HepG2 (cell line): ENCODE data around the gene MTA1. TPM values are rescaled to one million over a fixed set of nuclear protein-coding genes. Genes with fewer than 3 reads are reported as not detected.
A peak's percentile ranks its signal among the peaks of the same experiment; 100 is the strongest.

Experiments used
- AKAP8 ChIP-seq: sonication (generic); formaldehyde crosslinking; IDR thresholded peaks from 2 replicates; pipeline ENCODE4 v1.5.1; 2020; ENCODE audit warnings: mild to moderate bottlenecking, missing genetic modification reagents
- BHLHE40 ChIP-seq: IDR thresholded peaks from 2 replicates; pipeline ENCODE4 v1.6.1; 2011; ENCODE audit warnings: low read length, improper control_type of control experiment
- CENPX ChIP-seq: sonication (generic); formaldehyde crosslinking; IDR thresholded peaks from 2 replicates; pipeline ENCODE4 v1.9.0; 2021; ENCODE audit warnings: mild to moderate bottlenecking, missing genetic modification reagents, moderate library complexity
- GABPB1 ChIP-seq: IDR thresholded peaks from 2 replicates; pipeline ENCODE4 v1.6.1; 2016; ENCODE audit warnings: mild to moderate bottlenecking, missing genetic modification reagents, moderate library complexity, missing compliant biosample characterization
- GATA4 ChIP-seq: sonication (generic); IDR thresholded peaks from 2 replicates; pipeline ENCODE4 v1.6.1; 2016; ENCODE audit warnings: antibody characterized with exemption, low read depth, borderline replicate concordance
- HDAC6 ChIP-seq: fragments of 200-600 bp; sonication (generic); IDR thresholded peaks from 2 replicates; pipeline ENCODE4 v1.7.0; 2017; ENCODE audit warnings: mild to moderate bottlenecking, antibody characterized with exemption, low read length, low read depth
- HMG20B ChIP-seq: conservative IDR thresholded peaks from 2 replicates; pipeline ENCODE4 v1.6.1; 2016; ENCODE audit warnings: missing genetic modification reagents, missing compliant biosample characterization
- MBD4 ChIP-seq: IDR thresholded peaks from 2 replicates; pipeline ENCODE4 v1.6.1; 2012; ENCODE audit warnings: low read length, inconsistent platforms, borderline replicate concordance
- MEIS2 ChIP-seq: sonication (generic); formaldehyde crosslinking; IDR thresholded peaks from 2 replicates; pipeline ENCODE4 v1.9.0; 2021; ENCODE audit warnings: mild to moderate bottlenecking, missing genetic modification reagents
- PCBP1 ChIP-seq: fragments of 200-400 bp; formaldehyde crosslinking; IDR thresholded peaks from 2 replicates; pipeline ENCODE4 v1.6.1; 2017; ENCODE audit warnings: mild to moderate bottlenecking, low read depth, low read length, borderline replicate concordance
- RNF219 ChIP-seq: sonication (generic); formaldehyde crosslinking; IDR thresholded peaks from 2 replicates; pipeline ENCODE4 v1.5.0; 2020; ENCODE audit warnings: mild to moderate bottlenecking, missing genetic modification reagents
- SCMH1 ChIP-seq: sonication (generic); formaldehyde crosslinking; IDR thresholded peaks from 2 replicates; pipeline ENCODE4 v1.9.0; 2021; ENCODE audit warnings: missing genetic modification reagents, mild to moderate bottlenecking, borderline replicate concordance
- SNRNP70 ChIP-seq: fragments of 200-400 bp; formaldehyde crosslinking; IDR thresholded peaks from 2 replicates; pipeline ENCODE4 v1.6.1; 2017; ENCODE audit warnings: mild to moderate bottlenecking, low read depth, low read length, moderate library complexity
- ZHX2 ChIP-seq, 2 experiments: sonication (generic) in 1 of 2; formaldehyde crosslinking in 1 of 2; IDR thresholded peaks; 2 replicates each; pipeline versions ENCODE4 v1.6.1 to v1.9.0; 2014 to 2022; ENCODE audit warnings: antibody characterized with exemption in 1 of 2, borderline replicate concordance in 1 of 2, inconsistent platforms in 1 of 2, low read depth in 1 of 2, missing genetic modification reagents in 1 of 2
- ZKSCAN1 ChIP-seq: fragments of 150-350 bp; IDR thresholded peaks from 2 replicates; pipeline ENCODE4 v1.6.1; 2014; ENCODE audit warnings: low read length
- ZNF362 ChIP-seq: sonication (generic); formaldehyde crosslinking; IDR thresholded peaks from 2 replicates; pipeline ENCODE4 v1.4.0; 2020; ENCODE audit warnings: missing genetic modification reagents, mild to moderate bottlenecking, borderline replicate concordance
- ZNF484 ChIP-seq: sonication (generic); formaldehyde crosslinking; IDR thresholded peaks from 2 replicates; pipeline ENCODE4 v1.5.1; 2020; ENCODE audit warnings: mild to moderate bottlenecking, low read depth, missing genetic modification reagents, borderline replicate concordance
- ZNF549 ChIP-seq: sonication (generic); formaldehyde crosslinking; IDR thresholded peaks from 2 replicates; pipeline ENCODE4 v1.5.0; 2020; ENCODE audit warnings: missing genetic modification reagents
- ZSCAN22 ChIP-seq: sonication (generic); formaldehyde crosslinking; IDR thresholded peaks from 2 replicates; pipeline ENCODE4 v1.4.0; 2020; ENCODE audit warnings: mild to moderate bottlenecking, missing genetic modification reagents
- polyA plus RNA-seq, 8 experiments: library from polyadenylated mRNA; depleted of rRNA in 3 of 8; stranded (reverse) in 7 of 8; unstranded in 1 of 8; fragments of >200 nt; fragmentation: Illumina TruSeq in 4 of 8; extraction: Trizol in 4 of 8; gene quantifications; 2 replicates each; pipeline versions ENCODE4 v1.2.1 to v1.2.3, GENCODE V29; 2011 to 2016; ENCODE audit warnings: low read depth in 4 of 8, missing spikeins in 1 of 8, mixed read lengths in 1 of 8; ENCODE audit not compliant: insufficient read depth in 1 of 8
- total RNA-seq, 5 experiments: library from RNA; depleted of rRNA; stranded (reverse); fragments of >200 nt; fragmentation: Illumina TruSeq; extraction: Trizol; gene quantifications; 2 replicates each; pipeline ENCODE4 v1.2.3, GENCODE V29; 2016; ENCODE audit warnings: low read depth in 1 of 5
- TF ChIP-seq, protein P1 (sequence below): sonication (generic); formaldehyde crosslinking; IDR thresholded peaks from 2 replicates; pipeline ENCODE4 v1.4.0; 2020; ENCODE audit warnings: mild to moderate bottlenecking, missing genetic modification reagents

The MTA1 gene
- total and polyA plus RNA-seq, 2 of the 13 experiments (the other 11 are each of a cell fraction or from before 2014, with no cell fraction given): 35.2 to 85.8 TPM

- no peak for TF ChIP-seq SNRNP70
- no peak for TF ChIP-seq ZKSCAN1
- no peak for TF ChIP-seq PCBP1
- no peak for TF ChIP-seq MBD4
- TF ChIP-seq ZNF362 (CRISPR knock-in tag): 0 out of 2 replicates have a peak, but pooled peaks have one; percentile 51
- TF ChIP-seq GABPB1 (CRISPR knock-in tag): peak; percentile 76; the same call in 1 of the 2 replicates
- no peak for TF ChIP-seq ZHX2 (IDR thresholded peaks at IDR 0.05; ENCODE audit: low read depth)
- TF ChIP-seq ZHX2 (CRISPR knock-in tag; IDR thresholded peaks at IDR 0.05; ENCODE audit: borderline replicate concordance): no peak
- TF ChIP-seq AKAP8: no peak
- no peak for TF ChIP-seq ZSCAN22 (CRISPR knock-in tag)
- TF ChIP-seq HMG20B (CRISPR knock-in tag): no peak
- no peak for TF ChIP-seq MEIS2 (CRISPR knock-in tag)
- TF ChIP-seq CENPX (CRISPR knock-in tag): no peak
- TF ChIP-seq GATA4: no peak
- no peak for TF ChIP-seq HDAC6
- no peak for TF ChIP-seq BHLHE40
- TF ChIP-seq ZNF549 (CRISPR knock-in tag): no peak
- TF ChIP-seq ZNF484 (CRISPR knock-in tag): no peak
- TF ChIP-seq RNF219: 0 out of 2 replicates have a peak, but pooled peaks have one; percentile 75
- TF ChIP-seq, protein P1, sequence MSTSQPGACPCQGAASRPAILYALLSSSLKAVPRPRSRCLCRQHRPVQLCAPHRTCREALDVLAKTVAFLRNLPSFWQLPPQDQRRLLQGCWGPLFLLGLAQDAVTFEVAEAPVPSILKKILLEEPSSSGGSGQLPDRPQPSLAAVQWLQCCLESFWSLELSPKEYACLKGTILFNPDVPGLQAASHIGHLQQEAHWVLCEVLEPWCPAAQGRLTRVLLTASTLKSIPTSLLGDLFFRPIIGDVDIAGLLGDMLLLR (CRISPR knock-in tag): peak; percentile 41; the same call in 1 of the 2 replicates
- no peak for TF ChIP-seq SCMH1 (CRISPR knock-in tag)
Measured at GRCh38 chr14:105398726-105399465, 20.7 kb upstream of the MTA1 start (continued).
